HUES6 (cell line): ENCODE measurements around the gene THUMPD1.

Source experiments
- H3K27ac ChIP-seq: 2 replicates; pipeline ENCODE4 v1.7.0; 2013; ENCODE audit warnings: low read depth, mild to moderate bottlenecking, low read length, inconsistent platforms
- H3K27me3 ChIP-seq: 2 replicates; pipeline ENCODE4 v1.6.1; 2013; ENCODE audit warnings: low read length; ENCODE audit not compliant: control insufficient read depth, insufficient read depth
- H3K36me3 ChIP-seq: 2 replicates; pipeline ENCODE4 v1.6.1; 2013; ENCODE audit warnings: low read length; ENCODE audit not compliant: control insufficient read depth, insufficient read depth
- H3K4me1 ChIP-seq: 2 replicates; pipeline ENCODE4 v1.6.1; 2013; ENCODE audit warnings: low read length; ENCODE audit not compliant: control insufficient read depth, insufficient read depth
- H3K4me3 ChIP-seq: 2 replicates; pipeline ENCODE4 v1.5.1; 2013; ENCODE audit warnings: low read depth, low read length
- H3K9ac ChIP-seq: one replicate; pipeline ENCODE4 v1.6.1; 2013; ENCODE audit warnings: mild to moderate bottlenecking, low read length
- H3K9me3 ChIP-seq: 2 replicates; pipeline ENCODE4 v1.6.1; 2013; ENCODE audit warnings: low read depth, low read length; ENCODE audit not compliant: control insufficient read depth, insufficient read depth

The THUMPD1 gene

GRCh38 chr16:20747030-20747816 is 5.6 kb upstream of the THUMPD1 start:
- no peak overlapping the region for H3K9ac ChIP-seq
- H3K36me3 ChIP-seq = no peaks in the 10 kb centered on the region
- H3K27ac ChIP-seq = no peak overlapping the region
- H3K9me3 ChIP-seq = peaks cover 18% of the 10 kb centered on the region
- no peaks in the 10 kb centered on the region for H3K4me1 ChIP-seq
- no peak overlapping the region for H3K4me3 ChIP-seq
- H3K27me3 ChIP-seq = no peaks in the 10 kb centered on the region

GRCh38 chr16:20746461-20746860 is 4.8 kb upstream of the THUMPD1 start:
- H3K27ac ChIP-seq = no peak overlapping the region
- H3K9me3 ChIP-seq = peaks cover 19% of the 10 kb centered on the region
- H3K36me3 ChIP-seq = no peaks in the 10 kb centered on the region
- no peak overlapping the region for H3K9ac ChIP-seq
- H3K27me3 ChIP-seq = no peaks in the 10 kb centered on the region
- H3K4me1 ChIP-seq = 0 out of 2 replicates have a peak, but pooled peaks cover 3% of the 10 kb centered on the region
- H3K4me3 ChIP-seq = no peak overlapping the region

- Histone ChIP-seq H3K4me1 (peaks cover 10% of the 10 kb centered on the region), H3K36me3 (peaks cover 1% of the 10 kb centered on the region), H3K9ac (no peak overlapping the region), H3K9me3 (peaks cover 19% of the 10 kb centered on the region), H3K27ac (no peak overlapping the region), H3K27me3 (no peaks in the 10 kb centered on the region), H3K4me3 (no peak overlapping the region)
Measured at GRCh38 chr16:20744922-20745440, 3.4 kb upstream of the THUMPD1 start.

- H3K36me3 ChIP-seq = peaks cover 8% of the 10 kb centered on the region
Measured at GRCh38 chr16:20743591-20743990, 2.0 kb upstream of the THUMPD1 start.

GRCh38 chr16:20740901-20741521 is 607 bp downstream of the THUMPD1 start:
- Histone ChIP-seq H3K36me3 (peaks cover 34% of the 10 kb centered on the region), H3K27me3 (no peaks in the 10 kb centered on the region), H3K9me3 (0 out of 2 replicates have a peak, but pooled peaks cover 4% of the 10 kb centered on the region), H3K4me3 (peak overlapping the region; percentile 99), H3K27ac (no peak overlapping the region; the same call in 1 of the 2 replicates), H3K4me1 (peaks cover 10% of the 10 kb centered on the region), H3K9ac (peak overlapping the region; percentile 96)

More at GRCh38 chr16:20743591-20743990, 2.0 kb upstream of the THUMPD1 start:
- no peaks in the 10 kb centered on the region for H3K27me3 ChIP-seq
- no peak overlapping the region for H3K9ac ChIP-seq
- no peak overlapping the region for H3K4me3 ChIP-seq
- peaks cover 19% of the 10 kb centered on the region for H3K9me3 ChIP-seq
- peaks cover 10% of the 10 kb centered on the region for H3K4me1 ChIP-seq
- H3K27ac ChIP-seq = no peak overlapping the region

GRCh38 chr16:20740007-20740883 is 1.4 kb downstream of the THUMPD1 start:
- Histone ChIP-seq H3K4me3 (peak overlapping the region; percentile 99), H3K9ac (peak overlapping the region; percentile 81), H3K27me3 (no peaks in the 10 kb centered on the region), H3K36me3 (peaks cover 42% of the 10 kb centered on the region), H3K27ac (no peak overlapping the region), H3K9me3 (0 out of 2 replicates have a peak, but pooled peaks cover 4% of the 10 kb centered on the region), H3K4me1 (peaks cover 10% of the 10 kb centered on the region)

- Histone ChIP-seq H3K9ac (no peak overlapping the region), H3K36me3 (peaks cover 54% of the 10 kb centered on the region), H3K9me3 (no peaks in the 10 kb centered on the region), H3K4me3 (no peak overlapping the region), H3K27ac (no peak overlapping the region), H3K4me1 (peaks cover 5% of the 10 kb centered on the region), H3K27me3 (no peaks in the 10 kb centered on the region)
Measured at GRCh38 chr16:20735490-20735889, 6.1 kb downstream of the THUMPD1 start.

- H3K9me3 ChIP-seq = no peaks in the 10 kb centered on the region
- no peak overlapping the region for H3K9ac ChIP-seq
- no peak overlapping the region for H3K27ac ChIP-seq
- peaks cover 51% of the 10 kb centered on the region for H3K36me3 ChIP-seq
- H3K27me3 ChIP-seq = no peaks in the 10 kb centered on the region
- no peaks in the 10 kb centered on the region for H3K4me1 ChIP-seq
- no peak overlapping the region for H3K4me3 ChIP-seq
Measured at GRCh38 chr16:20734782-20735181, 6.8 kb downstream of the THUMPD1 start.

GRCh38 chr16:20734056-20734455 is 7.6 kb downstream of the THUMPD1 start:
- Histone ChIP-seq H3K9ac (no peak overlapping the region), H3K36me3 (peaks cover 51% of the 10 kb centered on the region), H3K27ac (no peak overlapping the region), H3K4me3 (no peak overlapping the region), H3K4me1 (no peaks in the 10 kb centered on the region), H3K27me3 (no peaks in the 10 kb centered on the region), H3K9me3 (no peaks in the 10 kb centered on the region)

GRCh38 chr16:20729141-20729540 is 12.5 kb downstream of the THUMPD1 start:
- Histone ChIP-seq H3K36me3 (0 out of 2 replicates have a peak, but pooled peaks cover 1% of the 10 kb centered on the region), H3K4me3 (no peak overlapping the region), H3K4me1 (no peaks in the 10 kb centered on the region), H3K9ac (no peak overlapping the region), H3K9me3 (no peaks in the 10 kb centered on the region), H3K27ac (no peak overlapping the region), H3K27me3 (no peaks in the 10 kb centered on the region)
